Measurements from ENCODE around the gene ALG9.

The ALG9 gene

DNA sequence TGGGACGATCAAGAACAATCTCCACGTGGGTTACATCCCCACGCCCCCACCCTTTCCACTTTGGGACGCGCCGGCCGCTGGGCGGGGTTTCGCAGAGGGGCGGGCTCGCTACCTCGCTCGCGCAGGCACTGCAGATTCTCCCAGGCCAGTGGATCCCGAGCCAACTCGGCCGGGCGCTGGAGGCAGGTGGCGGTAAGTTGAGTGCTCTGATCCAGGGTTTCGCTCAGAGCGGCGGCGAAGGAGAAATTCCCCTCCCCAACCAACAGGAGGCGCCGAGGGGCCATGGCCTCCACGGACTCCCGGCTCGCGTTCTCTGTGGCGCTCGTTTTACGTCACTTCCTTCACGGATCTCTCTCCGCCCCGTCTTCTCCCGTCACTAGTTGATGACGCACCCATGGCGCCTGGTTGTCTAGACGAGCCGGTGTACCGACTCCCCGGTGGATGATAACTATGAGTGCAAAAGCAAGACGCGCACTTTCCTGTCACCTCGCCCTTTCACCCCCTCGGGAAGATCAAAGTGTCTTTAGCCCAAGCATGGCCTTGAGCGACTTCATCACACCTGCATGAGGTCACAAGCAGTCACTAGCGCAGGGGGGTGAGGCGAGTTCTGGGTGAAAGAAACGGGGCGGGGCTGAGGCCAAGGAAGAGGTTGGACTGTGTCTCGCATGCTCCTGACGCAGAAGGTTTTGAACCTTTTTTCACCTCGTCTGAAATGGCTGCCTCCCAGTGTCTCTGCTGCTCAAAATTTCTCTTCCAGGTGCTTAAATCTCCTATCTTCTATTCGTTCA lies 7.7 kb upstream of the ALG9 start, which contains the start of the genes CFAP68 and FDXACB1:
CFAP68 (plus strand) TSS at position 693 of the 788 bp plus-strand sequence; CDS start at position 713, 20 bp downstream.
FDXACB1 (minus strand) TSS at position 317 of the 788 bp plus-strand sequence; CDS start at position 284, 33 bp downstream.
- peak; percentile 97 for DNase-seq

- no peak for DNase-seq
Measured at GRCh38 chr11:111878385-111878848, 7.0 kb upstream of the ALG9 start.

DNA sequence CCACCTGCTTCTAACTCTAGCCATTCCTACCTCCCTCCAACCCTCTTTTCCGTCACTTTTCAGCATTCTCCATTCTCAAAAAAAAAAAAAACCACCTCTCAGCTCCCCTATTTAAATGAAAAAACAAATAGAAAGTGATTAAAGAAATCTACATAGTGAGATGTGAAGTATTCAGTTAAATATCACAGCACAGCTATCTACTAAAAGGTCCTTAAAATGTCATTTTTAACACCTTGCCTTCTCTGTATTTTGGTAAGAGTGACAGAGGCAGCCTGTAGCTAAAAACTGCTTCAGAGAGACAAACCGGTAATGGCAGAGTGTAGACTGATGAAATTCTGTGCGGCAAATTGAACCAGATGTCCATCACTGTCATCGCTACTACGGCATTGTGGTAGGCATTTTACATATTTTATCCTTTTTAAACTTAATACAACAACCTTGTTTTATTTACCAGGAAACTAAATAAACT lies 346 bp upstream of the ALG9 start:
- DNase-seq = no peak

- no peak for DNase-seq
Measured at GRCh38 chr11:111870522-111870885, 877 bp downstream of the ALG9 start.

DNA sequence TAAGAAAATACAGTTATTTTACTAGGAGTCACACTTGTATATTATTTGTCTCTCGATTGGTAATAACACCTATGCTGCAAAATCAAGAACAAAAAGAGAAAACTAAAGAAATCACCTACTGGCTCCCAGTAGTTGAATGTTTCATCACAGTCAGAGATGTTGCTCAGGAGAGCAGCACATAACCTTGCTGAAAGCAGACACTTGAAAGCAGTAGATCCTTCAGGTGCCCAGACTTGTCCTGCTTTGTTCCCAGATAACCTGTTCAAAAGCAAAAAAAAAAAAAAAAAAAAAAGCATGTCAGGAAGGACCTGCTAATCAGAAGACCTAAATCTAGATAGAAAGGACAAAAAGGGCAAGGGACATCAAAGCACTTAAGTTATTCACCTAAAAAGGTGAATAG lies 1.3 kb downstream of the ALG9 start:
- no peak for DNase-seq

- no peak for DNase-seq
Measured at GRCh38 chr11:111860257-111860656, 11.1 kb downstream of the ALG9 start.

DNA sequence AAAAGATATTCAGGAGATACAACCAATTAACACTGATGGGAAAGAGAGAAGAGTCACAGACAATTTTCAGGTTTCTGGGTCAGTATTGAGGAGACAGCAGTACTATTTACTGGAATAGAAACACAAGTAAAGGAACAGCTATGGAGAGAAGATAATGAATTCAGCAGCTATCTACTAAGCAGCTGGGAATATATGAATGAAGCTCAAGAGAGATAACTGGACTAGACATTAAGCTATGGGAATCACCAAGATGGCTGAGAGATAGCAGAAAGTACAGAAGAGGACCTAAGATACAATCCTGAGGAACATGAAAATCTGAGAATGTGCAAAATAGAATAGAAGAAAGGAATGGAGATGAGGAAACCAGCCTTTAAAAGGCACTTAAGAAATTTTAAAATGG lies 15.9 kb downstream of the ALG9 start:
- DNase-seq = no peak

DNA sequence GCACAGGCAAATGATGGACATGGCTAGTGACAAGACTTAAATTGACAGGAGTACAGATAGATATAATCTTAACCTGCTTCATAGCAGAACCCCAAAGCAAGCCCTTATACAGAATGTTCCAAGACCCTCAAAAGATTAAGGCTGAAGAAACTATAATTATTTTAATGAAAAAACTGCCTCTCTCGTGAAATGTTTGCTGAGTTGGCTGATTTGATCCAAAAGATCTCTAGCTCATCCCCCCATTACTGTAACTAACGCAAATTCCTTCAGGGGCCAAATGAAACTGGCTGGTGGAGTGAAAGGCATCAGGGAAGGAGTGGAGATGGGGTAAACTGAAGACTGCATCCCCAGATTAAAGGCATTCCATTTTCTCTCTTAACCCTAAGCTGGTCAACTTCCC lies 19.3 kb downstream of the ALG9 start:
- DNase-seq = no peak

- no peak for DNase-seq
Measured at GRCh38 chr11:111851636-111852035, 19.7 kb downstream of the ALG9 start.

GRCh38 chr11:111851067-111851466 lies 20.3 kb downstream of the ALG9 start:
- DNase-seq = no peak

- no peak for DNase-seq
Measured at GRCh38 chr11:111849631-111850030, 21.8 kb downstream of the ALG9 start.

- DNase-seq = no peak
Measured at GRCh38 chr11:111846636-111847035, 24.7 kb downstream of the ALG9 start.

DNA sequence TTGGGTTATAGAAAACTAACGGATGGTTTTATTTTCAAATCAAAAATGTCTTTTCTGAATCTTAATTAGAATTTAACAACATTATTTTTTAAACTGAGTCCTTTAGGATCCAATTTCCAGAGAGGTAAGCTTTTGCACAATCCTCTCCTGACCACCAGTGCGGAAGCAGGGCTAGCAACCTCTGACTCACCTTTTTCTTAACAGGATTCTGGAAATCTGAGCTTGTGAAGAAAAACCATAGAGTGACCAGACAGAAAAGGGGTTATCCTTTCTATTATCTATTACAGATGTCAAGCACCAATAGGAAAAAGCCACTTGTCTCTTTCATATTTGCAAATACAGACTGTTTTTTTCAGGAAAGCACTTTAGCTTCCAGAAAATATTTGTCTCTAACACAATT lies 25.3 kb downstream of the ALG9 start:
- DNase-seq = no peak

DNA sequence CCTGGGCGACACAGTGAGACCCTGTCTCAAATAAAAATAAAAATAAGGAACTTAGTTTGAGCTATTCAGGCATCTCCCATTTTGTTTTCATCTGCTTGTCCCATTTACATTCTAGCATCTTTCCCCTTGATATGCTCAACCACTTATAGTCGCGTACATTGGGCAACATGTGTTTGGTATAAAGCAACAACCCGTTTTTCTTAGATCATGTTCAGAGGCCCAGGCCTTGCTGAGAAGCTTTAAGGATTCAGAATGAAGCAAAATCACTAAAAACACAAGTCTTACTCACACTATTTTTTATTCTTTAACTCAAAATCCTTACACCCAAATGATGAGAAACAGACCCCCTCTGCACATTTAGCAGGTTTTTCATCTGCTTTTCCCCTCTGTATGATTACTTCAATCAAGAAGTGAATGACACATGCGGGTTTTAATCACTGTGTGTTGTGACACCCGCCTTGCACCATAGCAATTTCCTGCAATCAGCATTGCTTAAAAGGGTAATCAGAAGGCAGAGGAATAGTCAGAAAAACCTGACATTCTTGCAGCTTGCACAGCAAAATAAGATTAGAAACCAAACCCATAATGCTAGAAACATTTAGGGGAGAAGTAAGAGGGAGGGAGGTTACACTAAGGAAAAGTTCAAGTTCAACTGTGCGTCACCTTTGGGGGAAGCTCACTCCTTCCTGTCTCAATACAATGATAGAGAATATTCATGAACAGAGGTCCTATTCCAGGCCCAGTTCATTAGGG lies 25.9 kb downstream of the ALG9 start:
- DNase-seq = no peak

- DNase-seq = no peak
Measured at GRCh38 chr11:111843661-111844060, 27.7 kb downstream of the ALG9 start.

- peak; percentile 88 for DNase-seq
Measured at GRCh38 chr11:111841370-111842053, 29.9 kb downstream of the ALG9 start.

GRCh38 chr11:111840143-111840542 lies 31.2 kb downstream of the ALG9 start:
- DNase-seq = no peak

DNA sequence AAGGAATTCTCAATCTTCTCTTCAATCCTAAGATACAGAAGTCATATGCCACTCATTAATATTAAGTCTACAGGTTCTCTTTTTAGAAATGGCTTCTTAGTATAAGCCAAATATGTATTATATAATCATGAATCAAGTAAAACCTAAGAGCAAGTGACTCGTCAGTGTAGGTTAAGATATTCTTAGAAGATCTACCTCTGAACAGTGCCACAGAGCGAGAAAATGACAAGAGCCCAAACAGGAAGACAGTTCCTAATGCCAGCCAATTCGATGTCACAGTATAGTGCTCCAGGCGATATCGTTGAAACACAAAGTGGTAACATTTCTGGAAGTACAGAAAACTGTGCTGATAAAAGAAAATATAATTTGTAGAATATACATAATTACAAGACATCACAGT lies 33.3 kb downstream of the ALG9 start:
- DNase-seq = no peak

GRCh38 chr11:111837366-111837891 lies 34.0 kb downstream of the ALG9 start:
- no peak for DNase-seq

- no peak for DNase-seq
Measured at GRCh38 chr11:111836721-111837120, 34.7 kb downstream of the ALG9 start.

DNA sequence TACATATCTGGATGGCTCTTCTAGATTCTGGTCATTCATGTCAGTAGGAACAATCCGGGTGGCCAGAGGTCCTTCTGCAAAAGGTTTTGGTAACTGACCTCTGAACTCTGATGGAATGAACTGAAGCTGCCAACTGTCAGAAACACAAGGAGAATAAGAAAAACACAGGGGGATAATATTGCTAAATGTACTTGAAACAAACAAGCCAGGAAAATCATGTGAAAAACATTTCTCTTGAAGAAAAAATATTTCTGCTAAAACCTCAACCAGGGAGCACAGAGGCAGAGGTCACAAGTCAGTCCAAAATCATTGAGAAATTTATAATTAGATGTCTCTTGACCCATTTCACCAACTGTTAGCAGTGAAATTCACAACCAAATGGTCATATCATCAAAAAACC lies 35.2 kb downstream of the ALG9 start:
- no peak for DNase-seq

- DNase-seq = no peak
Measured at GRCh38 chr11:111835665-111836064, 35.7 kb downstream of the ALG9 start.

Data from right forelimb (tissue), 1 donor.